Stomach (tissue), 9 donors: ENCODE data around the gene ELAVL1. TPM values are rescaled to one million over a fixed set of nuclear protein-coding genes. Genes with fewer than 3 reads are reported as not detected.

ENCODE experiments used
- DNase-seq, 2 donors: peaks; one replicate each; pipeline versions ENCODE4 v3.0.0 to v3.0.0-alpha.2; 2013 to 2019
- H3K27ac ChIP-seq, 5 donors: fragments of 200-600 bp in 4 of 5; sonication (generic) in 4 of 5; one replicate each; pipeline ENCODE4 v1.5.1; 2013 to 2019; ENCODE audit warnings: mild to moderate bottlenecking in 1 of 5, moderate library complexity in 1 of 5
- H3K27me3 ChIP-seq, 3 donors: fragments of 200-600 bp; sonication (generic); one replicate each; pipeline ENCODE4 v1.5.1; 2017 to 2019; ENCODE audit warnings: mixed run types in 1 of 3
- H3K36me3 ChIP-seq, 4 donors: fragments of 200-600 bp; sonication (generic); 1 replicate in 3 of 4; 2 replicates in 1 of 4; pipeline ENCODE4 v1.5.1; 2016 to 2019
- H3K4me1 ChIP-seq, 4 donors: fragments of 200-600 bp; sonication (generic); one replicate each; pipeline ENCODE4 v1.5.1; 2016 to 2019
- H3K4me3 ChIP-seq, 4 donors: fragments of 200-600 bp; sonication (generic) in 3 of 4; one replicate each; pipeline ENCODE4 v1.5.1; 2016 to 2019; ENCODE audit warnings: mild to moderate bottlenecking in 1 of 4
- H3K9me3 ChIP-seq, 4 donors: fragments of 200-600 bp; sonication (generic); one replicate each; pipeline ENCODE4 v1.5.1; 2016 to 2019
- CTCF ChIP-seq, 7 experiments: fragments of 450-650 bp in 4 of 7; fragments of 200-600 bp in 3 of 7; sonication (generic) in 3 of 7; IDR thresholded peaks; one replicate each; pipeline ENCODE4 v1.5.1; 2016 to 2019; ENCODE audit warnings: antibody characterized with exemption in 7 of 7, control low read depth in 2 of 7, mild to moderate bottlenecking in 1 of 7
- EP300 ChIP-seq: sonication (generic); formaldehyde crosslinking; IDR thresholded peaks from one replicate; pipeline ENCODE4 v1.6.1; 2017; ENCODE audit warnings: antibody characterized with exemption
- POLR2A ChIP-seq, 4 donors: fragments of 450-650 bp; IDR thresholded peaks; one replicate each; pipeline ENCODE4 v1.6.1; 2016; ENCODE audit warnings: antibody characterized with exemption in 4 of 4, control low read depth in 2 of 4, mild to moderate bottlenecking in 1 of 4, moderate library complexity in 1 of 4
- POLR2AphosphoS5 ChIP-seq, 3 donors: sonication (generic); formaldehyde crosslinking; IDR thresholded peaks; one replicate each; pipeline ENCODE4 v1.6.1; 2016; ENCODE audit warnings: antibody characterized with exemption in 3 of 3
- WGBS, 5 donors: extraction: QIAGEN DNeasy Blood & Tissue Kit in 3 of 5; methylation state at CpG; one replicate each; pipeline versions ENCODE4 v1.1.5 to v1.1.7; 2013 to 2018; 5-methylcytosine and 5-hydroxymethylcytosine counted together
- intact Hi-C: fragments of 100-400 bp; cut with DNase I; formaldehyde crosslinking; loops from one replicate; pipeline ENCODE4 v1.15.1; 2023; ENCODE audit warnings: low total_unique reads
- polyA plus RNA-seq, 3 donors: library from polyadenylated mRNA; stranded (reverse); fragments of 200-250 nt; gene quantifications; one replicate each; pipeline ENCODE4 v1.2.3, GENCODE V29; 2013
- total RNA-seq, 5 donors: library from RNA; depleted of rRNA; stranded (reverse); fragments of >200 nt; gene quantifications; one replicate each; pipeline versions ENCODE4 v1.1.0 to v1.2.3, GENCODE V29; 2014 to 2016
- donor health status: healthy with polysubstance abuse.
- donor health status: Bipolar disorder and iron deficiency.
- donor health status: healthy.

Gene ELAVL1
- total and polyA plus RNA-seq, 8 donors, result 11.2 to 50.2 (median 19.3) TPM

GRCh38 chr19:7989071-7989575, 16.3 kb downstream of the ELAVL1 start:
- no peak for DNase-seq
- 67 to 85% (median 78%) methylated on average over 12 of the region's 12 CpGs for WGBS, 5 donors
- no peaks in the 10 kb centered on the region for H3K27me3 ChIP-seq

GRCh38 chr19:7988307-7988706, 17.1 kb downstream of the ELAVL1 start:
- Histone ChIP-seq H3K4me3 (no peak overlapping the region), H3K9me3 (no peaks in the 10 kb centered on the region), H3K27ac (no peak overlapping the region), H3K36me3 (peaks cover 40 to 88% (median 83%) of the 10 kb centered on the region in 4 donors), H3K27me3 (no peaks in the 10 kb centered on the region), H3K4me1 (peaks cover 25 to 50% (median 44%) of the 10 kb centered on the region in 4 donors)
- intact Hi-C loops, result no loop called here
- WGBS, 5 donors, result 71 to 83% (median 75%) methylated on average over 5 of the region's 5 CpGs
- DNase-seq, result no peak
- TF ChIP-seq EP300, result no peak
- TF ChIP-seq CTCF (IDR thresholded peaks at IDR 0.05), result no peak
- TF ChIP-seq POLR2A (IDR thresholded peaks at IDR 0.05), result no peak
- no peak for TF ChIP-seq POLR2AphosphoS5 (IDR thresholded peaks at IDR 0.05)

More at GRCh38 chr19:7989071-7989575, 16.3 kb downstream of the ELAVL1 start:
- no peak overlapping the region for H3K27ac ChIP-seq
- intact Hi-C loops, result no loop called here
- peaks cover 39 to 80% (median 75%) of the 10 kb centered on the region in 4 donors for H3K36me3 ChIP-seq
- H3K4me3 ChIP-seq, result no peak overlapping the region
- TF ChIP-seq EP300 (no peak), CTCF (IDR thresholded peaks at IDR 0.05) (no peak), POLR2AphosphoS5 (IDR thresholded peaks at IDR 0.05) (no peak), POLR2A (IDR thresholded peaks at IDR 0.05) (no peak)
- peaks cover 32 to 58% (median 50%) of the 10 kb centered on the region in 4 donors for H3K4me1 ChIP-seq
- no peaks in the 10 kb centered on the region for H3K9me3 ChIP-seq

GRCh38 chr19:7987114-7987768, 18.2 kb downstream of the ELAVL1 start:
- peaks cover 50 to 97% (median 93%) of the 10 kb centered on the region in 4 donors for H3K36me3 ChIP-seq
- peaks cover 21 to 39% (median 37%) of the 10 kb centered on the region in 4 donors for H3K4me1 ChIP-seq
- intact Hi-C loops, result no loop called here
- no peak overlapping the region for H3K4me3 ChIP-seq
- H3K27me3 ChIP-seq, result no peaks in the 10 kb centered on the region
- no peak for TF ChIP-seq POLR2AphosphoS5 (IDR thresholded peaks at IDR 0.05)
- no peak for TF ChIP-seq POLR2A (IDR thresholded peaks at IDR 0.05)
- no peak for TF ChIP-seq EP300
- no peak for TF ChIP-seq CTCF (IDR thresholded peaks at IDR 0.05)
- no peak for DNase-seq
- peak overlapping the region in 4 of 5 donors; percentile 8 to 62 (median 37) for H3K27ac ChIP-seq
- H3K9me3 ChIP-seq, result no peaks in the 10 kb centered on the region
- WGBS, 5 donors, result 54 to 75% (median 74%) methylated on average over 13 to 17 of the region's 17 CpGs

GRCh38 chr19:7986321-7987113, 18.9 kb downstream of the ELAVL1 start:
- Histone ChIP-seq H3K27me3 (no peaks in the 10 kb centered on the region), H3K9me3 (no peaks in the 10 kb centered on the region), H3K4me1 (peaks cover 21 to 39% (median 34%) of the 10 kb centered on the region in 4 donors), H3K4me3 (no peak overlapping the region), H3K27ac (peak overlapping the region in 4 of 5 donors; percentile 8 to 62 (median 37)), H3K36me3 (peaks cover 47 to 98% (median 96%) of the 10 kb centered on the region in 4 donors)
- 59 to 77% (median 71%) methylated on average over 23 of the region's 23 CpGs for WGBS, 5 donors
- TF ChIP-seq EP300 (no peak), CTCF (IDR thresholded peaks at IDR 0.05) (no peak), POLR2AphosphoS5 (IDR thresholded peaks at IDR 0.05) (peak in 1 of 3 donors; percentile 8), POLR2A (IDR thresholded peaks at IDR 0.05) (no peak)
- intact Hi-C loops, result no loop called here
- DNase-seq, result no peak
